Measurements from ENCODE around the gene TSPEAR. TPM values are rescaled to one million over a fixed set of nuclear protein-coding genes. Genes with fewer than 3 reads are reported as not detected.

The TSPEAR gene
- total RNA-seq (1 to 10 TPM in 4 of 10 donors, under 1 TPM in 3, not detected in 3; 0.12 to 2.1 (median 1.0) TPM), polyA plus RNA-seq (1 to 10 TPM in 1 of 2 donors, under 1 TPM in 1; under 0.01 to 3.4 TPM)
- long read RNA-seq, donor 1, result 0 reads
- long read RNA-seq, donor 2, result 0 reads
- long read RNA-seq, donor 3, partial matches to known transcripts, result 0 of 3 reads
- long read RNA-seq, donor 3, other reads (novel, unspliced or antisense), result 3 of 3 reads

DNA sequence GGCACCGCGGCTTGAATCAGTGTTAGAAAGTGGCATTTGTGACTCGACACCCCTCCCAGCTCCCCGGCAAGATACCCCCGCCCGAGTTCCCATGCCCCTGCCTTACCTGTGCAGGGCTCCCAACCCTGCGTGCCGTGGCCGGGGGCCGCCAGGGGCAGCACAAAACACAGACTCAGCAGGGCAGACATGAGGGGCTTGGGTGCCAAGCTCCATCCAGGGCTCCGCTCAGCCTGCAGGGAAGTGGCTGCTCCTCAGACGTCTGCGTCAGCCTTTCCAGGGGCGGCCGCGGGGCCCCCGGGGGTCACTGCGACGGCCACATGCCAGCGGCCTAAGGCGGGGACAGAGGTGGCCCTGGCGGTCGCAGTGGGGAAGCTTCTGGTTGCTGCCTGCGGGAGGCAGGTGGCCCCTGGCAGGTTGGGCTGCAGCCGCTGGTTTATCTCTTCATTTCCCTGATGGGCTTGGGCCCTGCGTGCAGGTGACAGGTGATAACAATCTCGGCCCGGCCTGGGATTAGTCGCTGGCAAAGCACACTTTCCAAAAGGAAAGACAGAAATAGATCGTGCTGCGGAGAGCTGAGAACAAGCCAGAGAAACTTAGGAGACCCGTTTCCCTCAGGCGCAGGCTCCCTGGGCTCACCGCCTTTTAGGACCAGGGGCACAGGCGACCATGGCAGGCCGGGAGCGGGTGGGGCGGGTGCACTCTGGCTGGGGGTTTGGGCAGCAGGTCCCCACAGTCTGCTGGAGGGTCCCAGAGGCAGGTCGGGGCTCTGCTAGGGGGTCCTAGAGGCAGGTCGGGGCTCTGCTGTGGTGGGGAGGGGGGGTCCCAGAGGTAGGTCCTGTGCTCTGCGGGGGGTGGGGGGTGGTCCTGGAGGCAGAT lies at the start of gene TSPEAR:
Gene TSPEAR (minus strand): TSS at position 246 of the 876 bp plus-strand sequence. CDS start 58 bp downstream, at position 188.
- TF ChIP-seq, protein P1, sequence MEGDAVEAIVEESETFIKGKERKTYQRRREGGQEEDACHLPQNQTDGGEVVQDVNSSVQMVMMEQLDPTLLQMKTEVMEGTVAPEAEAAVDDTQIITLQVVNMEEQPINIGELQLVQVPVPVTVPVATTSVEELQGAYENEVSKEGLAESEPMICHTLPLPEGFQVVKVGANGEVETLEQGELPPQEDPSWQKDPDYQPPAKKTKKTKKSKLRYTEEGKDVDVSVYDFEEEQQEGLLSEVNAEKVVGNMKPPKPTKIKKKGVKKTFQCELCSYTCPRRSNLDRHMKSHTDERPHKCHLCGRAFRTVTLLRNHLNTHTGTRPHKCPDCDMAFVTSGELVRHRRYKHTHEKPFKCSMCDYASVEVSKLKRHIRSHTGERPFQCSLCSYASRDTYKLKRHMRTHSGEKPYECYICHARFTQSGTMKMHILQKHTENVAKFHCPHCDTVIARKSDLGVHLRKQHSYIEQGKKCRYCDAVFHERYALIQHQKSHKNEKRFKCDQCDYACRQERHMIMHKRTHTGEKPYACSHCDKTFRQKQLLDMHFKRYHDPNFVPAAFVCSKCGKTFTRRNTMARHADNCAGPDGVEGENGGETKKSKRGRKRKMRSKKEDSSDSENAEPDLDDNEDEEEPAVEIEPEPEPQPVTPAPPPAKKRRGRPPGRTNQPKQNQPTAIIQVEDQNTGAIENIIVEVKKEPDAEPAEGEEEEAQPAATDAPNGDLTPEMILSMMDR (IDR thresholded peaks at IDR 0.05), result no peak
- 1 to 2% methylated on average over 40 to 41 of the region's 41 CpGs for WGBS, 2 donors
- Histone ChIP-seq H3K27me3 (peaks cover 0 to 98% (median 84%) of the 10 kb centered on the region in 7 donors), H3K36me3 (no peaks in the 10 kb centered on the region), H3K4me3 (peak within 1 kb of the TSS in 1 of 10 donors; percentile 7), H3K4me1 (peaks cover 0 to 38% (median 17%) of the 10 kb centered on the region in 9 donors), H3K9me3 (no peaks in the 10 kb centered on the region), H3K27ac (no peak within 1 kb of the TSS)
- intact Hi-C loops (cut with DNase I), result no loop called here
- peak in 2 of 8 donors; percentile 13 to 31 for ATAC-seq
- DNase-seq, result no peak

DNA sequence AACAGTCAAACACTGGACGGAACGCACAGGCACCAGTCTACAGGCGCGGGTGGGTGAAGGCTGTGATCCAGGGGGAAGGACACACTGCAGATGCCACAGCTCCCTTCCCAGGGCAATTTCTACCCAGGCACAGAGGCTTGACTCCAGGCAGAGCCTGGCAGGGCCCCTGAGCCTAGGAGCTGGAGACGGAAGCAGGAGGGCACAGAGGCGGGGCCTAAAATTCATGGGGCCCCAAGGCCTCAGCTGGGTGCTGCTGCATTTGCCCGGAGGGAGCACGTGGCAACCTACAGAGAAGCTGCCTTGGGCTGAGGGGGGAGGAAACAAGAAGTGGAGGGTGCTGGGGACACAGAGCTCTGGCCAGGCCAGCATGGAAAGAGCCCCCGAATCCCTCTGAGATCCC lies 49.0 kb upstream of the TSPEAR start:
- TF ChIP-seq, protein P1 (IDR thresholded peaks at IDR 0.05), result no peak
- Histone ChIP-seq H3K27me3 (no peaks in the 10 kb centered on the region), H3K36me3 (no peaks in the 10 kb centered on the region), H3K9me3 (peaks cover 0 to 7% (median 0%) of the 10 kb centered on the region in 11 donors), H3K4me1 (peaks cover 0 to 5% (median 0%) of the 10 kb centered on the region in 9 donors), H3K27ac (no peak overlapping the region), H3K4me3 (no peak overlapping the region)
- ATAC-seq, result no peak
- 84 to 88% methylated on average over 9 of the region's 9 CpGs for WGBS, 2 donors
- DNase-seq, result no peak
- intact Hi-C loops (cut with DNase I), result no loop called here

- peaks cover 0 to 13% (median 4%) of the 10 kb centered on the region in 11 donors for H3K9me3 ChIP-seq
- H3K27me3 ChIP-seq, result no peaks in the 10 kb centered on the region
- no peak overlapping the region for H3K27ac ChIP-seq
- H3K4me3 ChIP-seq, result no peak overlapping the region
- 87 to 94% methylated on average over 22 of the region's 22 CpGs for WGBS, 2 donors
- DNase-seq (no peak), ATAC-seq (no peak)
- H3K4me1 ChIP-seq, result peaks cover 0 to 6% (median 0%) of the 10 kb centered on the region in 9 donors
- intact Hi-C loops (cut with DNase I), result no loop called here
- TF ChIP-seq, protein P1 (IDR thresholded peaks at IDR 0.05), result no peak
- H3K36me3 ChIP-seq, result no peaks in the 10 kb centered on the region
Measured at GRCh38 chr21:44759628-44760285, 48.4 kb upstream of the TSPEAR start.
